ENCODE measurements around the gene NOXA1.

The NOXA1 gene

GRCh38 chr9:137389428-137389746 lies 33.8 kb upstream of the NOXA1 start:
- H3K27ac ChIP-seq (ENCODE audit: low read length), result no peak overlapping the region
- H3K4me1 ChIP-seq (ENCODE audit: control insufficient read depth in 1 of 2, insufficient read depth in 2 of 2, low read length in 2 of 2), result no peaks in the 10 kb centered on the region
- no peaks in the 10 kb centered on the region for H3K27me3 ChIP-seq (ENCODE audit: low read depth, low read length)
- H3K4me3 ChIP-seq (ENCODE audit: low read depth in 1 of 2, low read length in 2 of 2), result no peak overlapping the region
- no peaks in the 10 kb centered on the region for H3K9me3 ChIP-seq (ENCODE audit: control insufficient read depth in 1 of 2, low read length in 2 of 2)
- H3K36me3 ChIP-seq (ENCODE audit: control insufficient read depth in 1 of 2, insufficient read depth in 2 of 2, low read length in 2 of 2), result no peaks in the 10 kb centered on the region

- Histone ChIP-seq H3K36me3 (ENCODE audit: control insufficient read depth in 1 of 2, insufficient read depth in 2 of 2, low read length in 2 of 2) (peaks cover 0 to 3% of the 10 kb centered on the region in 2 donors), H3K9me3 (ENCODE audit: control insufficient read depth in 1 of 2, low read length in 2 of 2) (no peaks in the 10 kb centered on the region), H3K27ac (ENCODE audit: low read length) (no peak overlapping the region), H3K4me3 (ENCODE audit: low read depth in 1 of 2, low read length in 2 of 2) (no peak overlapping the region), H3K27me3 (ENCODE audit: low read depth, low read length) (no peaks in the 10 kb centered on the region), H3K4me1 (ENCODE audit: control insufficient read depth in 1 of 2, insufficient read depth in 2 of 2, low read length in 2 of 2) (no peaks in the 10 kb centered on the region)
These were observed 32.4 kb upstream of the NOXA1 start for GRCh38 chr9:137390553-137391410.

GRCh38 chr9:137391411-137391754 lies 31.8 kb upstream of the NOXA1 start:
- Histone ChIP-seq H3K4me3 (ENCODE audit: low read depth in 1 of 2, low read length in 2 of 2) (no peak overlapping the region), H3K27ac (ENCODE audit: low read length) (no peak overlapping the region), H3K9me3 (ENCODE audit: control insufficient read depth in 1 of 2, low read length in 2 of 2) (no peaks in the 10 kb centered on the region), H3K4me1 (ENCODE audit: control insufficient read depth in 1 of 2, insufficient read depth in 2 of 2, low read length in 2 of 2) (no peaks in the 10 kb centered on the region), H3K36me3 (ENCODE audit: control insufficient read depth in 1 of 2, insufficient read depth in 2 of 2, low read length in 2 of 2) (peaks cover 0 to 3% of the 10 kb centered on the region in 2 donors), H3K27me3 (ENCODE audit: low read depth, low read length) (no peaks in the 10 kb centered on the region)

DNA sequence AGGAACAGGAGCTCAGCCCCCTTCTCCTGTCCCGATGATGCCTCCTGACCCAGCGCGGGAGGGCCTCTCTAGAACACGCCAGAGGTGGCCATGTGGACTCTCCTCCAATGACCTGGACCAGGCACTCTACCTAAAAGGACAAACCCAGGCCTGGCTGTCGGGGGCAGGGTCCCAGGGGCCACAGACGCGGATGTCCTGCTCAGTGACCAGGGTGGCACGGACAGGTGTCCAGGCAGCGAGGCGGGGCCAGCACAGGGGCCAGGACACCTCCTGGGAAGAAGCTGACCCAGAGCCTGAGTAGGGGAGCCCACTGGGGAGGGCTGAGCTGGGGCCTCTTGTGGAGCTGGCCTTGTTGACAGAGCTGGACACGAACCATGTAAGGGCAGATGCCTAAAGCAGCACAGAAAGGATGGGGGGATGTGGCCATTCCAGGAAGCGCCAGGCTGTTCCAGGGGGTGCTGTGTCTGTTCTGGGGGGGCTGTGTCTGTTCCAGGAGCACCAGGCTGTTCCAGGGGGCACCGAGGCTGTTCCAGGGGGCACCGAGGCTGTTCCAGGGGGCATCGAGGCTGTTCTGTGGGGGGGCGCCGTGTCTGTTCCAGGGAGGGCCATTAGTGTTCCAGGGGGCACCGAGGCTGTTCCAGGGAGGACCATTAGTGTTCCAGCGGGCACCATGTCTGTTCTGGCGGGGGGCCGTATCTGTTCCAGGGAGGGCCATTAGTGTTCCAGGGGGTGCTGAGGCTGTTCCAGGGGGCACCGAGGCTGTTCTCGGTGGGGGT lies 30.8 kb upstream of the NOXA1 start:
- Histone ChIP-seq H3K9me3 (ENCODE audit: control insufficient read depth in 1 of 2, low read length in 2 of 2) (no peaks in the 10 kb centered on the region), H3K4me3 (ENCODE audit: low read depth in 1 of 2, low read length in 2 of 2) (no peak overlapping the region), H3K27ac (ENCODE audit: low read length) (no peak overlapping the region), H3K27me3 (ENCODE audit: low read depth, low read length) (no peaks in the 10 kb centered on the region), H3K36me3 (ENCODE audit: control insufficient read depth in 1 of 2, insufficient read depth in 2 of 2, low read length in 2 of 2) (peaks cover 0 to 11% of the 10 kb centered on the region in 2 donors), H3K4me1 (ENCODE audit: control insufficient read depth in 1 of 2, insufficient read depth in 2 of 2, low read length in 2 of 2) (no peaks in the 10 kb centered on the region)

DNA sequence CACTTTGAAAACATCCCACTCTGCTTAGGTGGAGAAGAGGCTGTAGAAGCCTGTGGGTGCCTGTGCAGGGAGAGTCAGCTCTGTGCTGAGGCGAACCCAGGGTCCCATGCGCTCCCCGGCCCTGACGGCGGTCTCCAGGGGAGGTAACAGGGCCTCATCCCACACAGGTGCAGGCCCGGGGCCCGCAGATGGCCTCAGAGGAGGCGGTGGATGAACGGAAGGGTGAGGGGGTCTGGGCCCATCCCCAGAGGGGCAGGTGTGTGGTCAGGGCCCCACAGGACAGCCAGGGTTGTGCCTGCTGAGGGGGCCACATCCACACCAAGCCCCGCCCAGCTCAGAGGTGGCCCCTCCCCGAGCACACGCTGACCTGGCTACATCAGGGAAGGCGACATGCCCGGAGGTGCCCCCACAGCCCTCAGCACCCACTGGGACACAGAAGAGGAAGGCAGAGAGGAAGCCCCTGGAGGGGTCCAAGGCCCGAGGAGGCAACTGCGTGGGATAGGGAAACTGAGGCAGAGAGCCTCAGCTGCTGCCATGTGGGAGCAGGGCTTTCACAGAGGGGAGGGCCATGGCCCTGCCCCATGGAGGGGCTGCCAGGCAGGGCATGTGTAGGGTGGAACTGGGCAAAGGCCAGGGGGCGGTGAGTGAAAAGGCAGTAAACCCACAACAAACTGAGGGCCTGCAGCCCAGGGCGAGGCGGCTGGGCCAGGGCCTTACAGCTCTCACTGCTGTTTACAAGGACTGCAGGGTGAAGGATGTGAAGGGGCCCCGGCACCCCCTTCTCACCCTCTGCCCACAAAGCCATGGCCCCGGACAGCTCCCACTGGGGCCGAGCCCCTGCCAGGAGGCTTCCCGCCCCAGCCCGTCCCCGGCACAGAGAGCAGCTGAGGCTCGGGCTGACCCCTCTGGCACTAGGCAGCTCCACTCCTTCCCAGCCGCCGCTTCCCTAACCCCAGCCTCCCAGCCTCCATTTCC lies 29.7 kb upstream of the NOXA1 start:
- Histone ChIP-seq H3K4me3 (ENCODE audit: low read depth in 1 of 2, low read length in 2 of 2) (no peak overlapping the region), H3K27ac (ENCODE audit: low read length) (no peak overlapping the region), H3K27me3 (ENCODE audit: low read depth, low read length) (no peaks in the 10 kb centered on the region), H3K9me3 (ENCODE audit: control insufficient read depth in 1 of 2, low read length in 2 of 2) (no peaks in the 10 kb centered on the region), H3K36me3 (ENCODE audit: control insufficient read depth in 1 of 2, insufficient read depth in 2 of 2, low read length in 2 of 2) (peaks cover 0 to 13% of the 10 kb centered on the region in 2 donors), H3K4me1 (ENCODE audit: control insufficient read depth in 1 of 2, insufficient read depth in 2 of 2, low read length in 2 of 2) (no peaks in the 10 kb centered on the region)

DNA sequence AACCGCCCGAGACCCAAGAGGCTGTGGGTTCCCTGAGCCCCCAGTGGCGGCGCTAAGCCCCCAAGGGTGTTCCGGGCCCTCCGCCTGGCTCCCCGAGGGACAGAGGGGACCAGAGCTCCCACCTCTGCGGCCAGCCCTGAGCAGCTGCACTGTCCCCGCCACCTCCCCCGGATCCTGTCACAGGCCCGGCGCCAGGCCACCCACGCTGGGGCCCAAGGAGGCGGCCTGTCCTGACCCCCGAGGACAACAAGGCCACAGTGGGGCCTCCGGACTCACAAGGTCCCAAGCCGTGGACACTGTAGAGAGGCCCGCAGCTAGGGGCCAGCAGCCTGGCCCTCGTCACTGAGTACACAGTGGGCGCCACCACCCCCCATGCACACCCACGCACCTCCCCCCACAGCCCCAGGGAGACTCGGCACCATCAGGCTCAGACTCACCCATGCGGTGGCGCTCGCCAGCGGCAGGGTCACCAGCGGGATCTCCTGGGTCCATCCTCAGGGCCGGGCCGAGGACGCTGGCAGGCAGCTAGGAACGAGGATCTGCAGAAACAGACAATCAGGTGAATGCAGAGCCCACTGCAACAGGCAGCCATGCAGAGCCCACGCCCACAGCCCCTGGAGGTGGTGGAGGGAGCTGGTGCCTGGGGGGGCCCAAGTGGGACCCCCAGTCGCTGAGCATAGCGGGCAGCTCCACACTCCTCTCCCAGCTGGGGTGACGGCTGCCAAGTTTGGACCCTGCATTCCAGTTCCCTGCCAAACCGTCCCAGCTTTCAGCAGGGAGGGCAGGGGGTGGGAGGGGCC lies 28.1 kb upstream of the NOXA1 start:
- Histone ChIP-seq H3K4me3 (ENCODE audit: low read depth in 1 of 2, low read length in 2 of 2) (no peak overlapping the region), H3K36me3 (ENCODE audit: control insufficient read depth in 1 of 2, insufficient read depth in 2 of 2, low read length in 2 of 2) (peaks cover 0 to 13% of the 10 kb centered on the region in 2 donors), H3K9me3 (ENCODE audit: control insufficient read depth in 1 of 2, low read length in 2 of 2) (no peaks in the 10 kb centered on the region), H3K27me3 (ENCODE audit: low read depth, low read length) (no peaks in the 10 kb centered on the region), H3K27ac (ENCODE audit: low read length) (no peak overlapping the region), H3K4me1 (ENCODE audit: control insufficient read depth in 1 of 2, insufficient read depth in 2 of 2, low read length in 2 of 2) (no peaks in the 10 kb centered on the region)

DNA sequence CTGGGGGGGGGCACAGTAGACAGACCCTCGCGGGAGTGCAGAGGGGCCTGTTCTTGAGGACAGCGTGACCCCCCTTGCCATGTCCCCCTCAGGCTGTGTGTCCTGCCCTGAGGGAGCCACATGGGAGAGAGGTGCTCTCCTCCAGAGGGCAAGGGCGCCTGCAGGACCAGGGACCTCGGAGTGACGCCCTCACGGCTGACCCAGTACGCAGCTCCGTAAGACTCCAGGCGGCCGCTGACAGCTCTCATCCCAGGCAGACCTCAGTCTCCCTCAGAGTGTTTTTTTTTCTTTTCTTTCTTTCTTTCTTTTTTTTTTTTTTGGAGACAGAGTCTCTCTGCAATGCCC lies 27.6 kb upstream of the NOXA1 start:
- Histone ChIP-seq H3K4me1 (ENCODE audit: control insufficient read depth in 1 of 2, insufficient read depth in 2 of 2, low read length in 2 of 2) (no peaks in the 10 kb centered on the region), H3K36me3 (ENCODE audit: control insufficient read depth in 1 of 2, insufficient read depth in 2 of 2, low read length in 2 of 2) (peaks cover 0 to 13% of the 10 kb centered on the region in 2 donors), H3K4me3 (ENCODE audit: low read depth in 1 of 2, low read length in 2 of 2) (no peak overlapping the region), H3K27ac (ENCODE audit: low read length) (no peak overlapping the region), H3K27me3 (ENCODE audit: low read depth, low read length) (no peaks in the 10 kb centered on the region), H3K9me3 (ENCODE audit: control insufficient read depth in 1 of 2, low read length in 2 of 2) (no peaks in the 10 kb centered on the region)

- Histone ChIP-seq H3K4me1 (ENCODE audit: control insufficient read depth in 1 of 2, insufficient read depth in 2 of 2, low read length in 2 of 2) (no peaks in the 10 kb centered on the region), H3K9me3 (ENCODE audit: control insufficient read depth in 1 of 2, low read length in 2 of 2) (no peaks in the 10 kb centered on the region), H3K36me3 (ENCODE audit: control insufficient read depth in 1 of 2, insufficient read depth in 2 of 2, low read length in 2 of 2) (peaks cover 0 to 13% of the 10 kb centered on the region in 2 donors), H3K4me3 (ENCODE audit: low read depth in 1 of 2, low read length in 2 of 2) (no peak overlapping the region), H3K27ac (ENCODE audit: low read length) (no peak overlapping the region), H3K27me3 (ENCODE audit: low read depth, low read length) (no peaks in the 10 kb centered on the region)
These were observed 27.0 kb upstream of the NOXA1 start for GRCh38 chr9:137396227-137396626.

DNA sequence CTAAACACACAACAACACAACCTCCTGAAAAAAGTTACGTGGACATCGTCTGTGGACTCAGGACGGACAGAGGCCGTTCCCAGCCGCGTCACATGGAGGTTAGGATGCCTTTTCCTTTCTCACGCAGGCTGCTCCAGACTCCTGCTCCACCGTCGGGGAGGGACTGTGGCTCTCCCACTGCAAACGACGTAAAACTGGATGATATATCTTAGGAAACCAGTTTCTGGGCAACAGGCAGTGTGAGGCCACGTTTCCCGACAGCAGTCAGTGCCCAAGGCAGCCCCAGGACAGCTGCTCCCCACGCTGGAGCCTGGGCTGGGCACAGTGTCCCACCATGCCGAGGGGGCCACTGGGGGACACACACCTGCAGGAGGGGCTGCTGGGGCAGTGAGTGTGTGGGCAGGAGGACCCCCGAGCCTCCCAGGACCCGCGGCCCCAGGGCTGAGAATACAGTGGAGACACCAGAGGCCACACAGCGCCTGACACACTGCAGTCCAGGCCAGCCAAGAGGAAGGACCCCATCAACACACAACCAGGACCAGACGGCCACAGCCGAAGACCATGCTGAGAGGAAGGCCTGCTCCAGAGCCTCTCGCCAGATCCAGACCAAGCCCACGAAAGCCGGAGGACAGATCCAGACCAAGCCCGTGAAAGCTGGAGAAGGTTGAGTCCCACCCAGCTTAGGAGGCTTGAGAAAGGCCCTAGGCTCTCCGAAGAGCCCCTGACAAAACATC lies 26.4 kb upstream of the NOXA1 start:
- Histone ChIP-seq H3K27ac (ENCODE audit: low read length) (no peak overlapping the region), H3K4me3 (ENCODE audit: low read depth in 1 of 2, low read length in 2 of 2) (no peak overlapping the region), H3K27me3 (ENCODE audit: low read depth, low read length) (no peaks in the 10 kb centered on the region), H3K9me3 (ENCODE audit: control insufficient read depth in 1 of 2, low read length in 2 of 2) (no peaks in the 10 kb centered on the region), H3K4me1 (ENCODE audit: control insufficient read depth in 1 of 2, insufficient read depth in 2 of 2, low read length in 2 of 2) (no peaks in the 10 kb centered on the region), H3K36me3 (ENCODE audit: control insufficient read depth in 1 of 2, insufficient read depth in 2 of 2, low read length in 2 of 2) (peaks cover 0 to 13% of the 10 kb centered on the region in 2 donors)

DNA sequence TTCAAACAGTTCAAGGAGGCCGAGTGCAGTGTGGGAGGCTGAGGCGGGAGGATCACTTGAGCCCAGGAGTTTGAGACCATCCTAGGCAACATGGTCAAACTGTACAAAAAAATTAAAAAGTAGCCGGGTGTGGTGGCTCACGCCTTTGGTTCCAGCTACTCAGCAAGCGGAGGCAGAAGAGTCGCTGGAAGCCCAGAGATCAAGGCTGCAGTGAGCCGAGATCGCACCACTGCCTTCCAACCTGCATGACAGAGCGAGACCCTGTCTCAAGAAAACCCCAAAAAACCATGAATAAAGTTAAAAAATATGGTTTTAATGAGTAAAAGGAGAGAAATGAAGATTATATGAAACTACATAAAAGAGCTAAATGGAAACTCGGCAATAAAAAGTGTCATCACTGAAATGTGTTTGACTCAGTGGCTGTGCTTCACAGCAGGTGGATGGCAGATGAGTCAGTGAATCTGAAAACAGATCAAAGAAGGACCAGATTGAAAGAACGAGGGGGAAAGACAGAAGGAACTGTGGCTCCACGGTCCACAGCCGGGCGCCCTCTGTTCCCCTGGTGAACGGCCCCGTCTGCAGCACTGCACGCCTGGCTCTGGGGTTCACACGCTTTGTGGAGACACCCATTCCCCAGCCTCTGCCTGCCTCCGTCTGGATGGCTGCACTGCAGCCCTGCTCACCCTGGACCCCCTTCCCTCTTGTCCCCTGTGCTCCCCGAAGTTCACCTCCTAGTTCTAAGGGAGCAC lies 25.3 kb upstream of the NOXA1 start:
- H3K36me3 ChIP-seq (ENCODE audit: control insufficient read depth in 1 of 2, insufficient read depth in 2 of 2, low read length in 2 of 2), result peaks cover 0 to 13% of the 10 kb centered on the region in 2 donors
- H3K9me3 ChIP-seq (ENCODE audit: control insufficient read depth in 1 of 2, low read length in 2 of 2), result no peaks in the 10 kb centered on the region
- no peaks in the 10 kb centered on the region for H3K4me1 ChIP-seq (ENCODE audit: control insufficient read depth in 1 of 2, insufficient read depth in 2 of 2, low read length in 2 of 2)
- no peak overlapping the region for H3K27ac ChIP-seq (ENCODE audit: low read length)
- H3K27me3 ChIP-seq (ENCODE audit: low read depth, low read length), result no peaks in the 10 kb centered on the region
- no peak overlapping the region for H3K4me3 ChIP-seq (ENCODE audit: low read depth in 1 of 2, low read length in 2 of 2)
